T-helper 2 cell treated with Interferon-gamma antibody and Interleukin-4, amounts not matched to agents 5 μg/mL and 100 μg/mL, for 36 hours (primary cell): ENCODE data around the gene KCNJ1.
A peak's percentile ranks its signal among the peaks of the same experiment; 100 is the strongest.

Experiments
- DNase-seq: peaks from one replicate; pipeline ENCODE4 v3.0.0; 2021; ENCODE audit warnings: low spot score
- H3K27ac Mint-ChIP-seq: one replicate; pipeline ENCODE4 v1.8.0; 2021; ENCODE audit warnings: mild to moderate bottlenecking, mixed read lengths
- H3K27me3 Mint-ChIP-seq: one replicate; pipeline ENCODE4 v1.8.0; 2021; ENCODE audit warnings: low read depth, mixed read lengths
- H3K36me3 Mint-ChIP-seq: one replicate; pipeline ENCODE4 v1.8.0; 2021; ENCODE audit warnings: low read depth, mixed read lengths
- H3K4me1 Mint-ChIP-seq: one replicate; pipeline ENCODE4 v1.8.0; 2021; ENCODE audit warnings: low read depth, mixed read lengths
- H3K4me3 Mint-ChIP-seq: one replicate; pipeline ENCODE4 v1.8.0; 2022; ENCODE audit warnings: mild to moderate bottlenecking, moderate library complexity, mixed read lengths
- H3K9me3 Mint-ChIP-seq: one replicate; pipeline ENCODE4 v1.8.0; 2021; ENCODE audit warnings: mixed read lengths

KCNJ1 gene

DNA sequence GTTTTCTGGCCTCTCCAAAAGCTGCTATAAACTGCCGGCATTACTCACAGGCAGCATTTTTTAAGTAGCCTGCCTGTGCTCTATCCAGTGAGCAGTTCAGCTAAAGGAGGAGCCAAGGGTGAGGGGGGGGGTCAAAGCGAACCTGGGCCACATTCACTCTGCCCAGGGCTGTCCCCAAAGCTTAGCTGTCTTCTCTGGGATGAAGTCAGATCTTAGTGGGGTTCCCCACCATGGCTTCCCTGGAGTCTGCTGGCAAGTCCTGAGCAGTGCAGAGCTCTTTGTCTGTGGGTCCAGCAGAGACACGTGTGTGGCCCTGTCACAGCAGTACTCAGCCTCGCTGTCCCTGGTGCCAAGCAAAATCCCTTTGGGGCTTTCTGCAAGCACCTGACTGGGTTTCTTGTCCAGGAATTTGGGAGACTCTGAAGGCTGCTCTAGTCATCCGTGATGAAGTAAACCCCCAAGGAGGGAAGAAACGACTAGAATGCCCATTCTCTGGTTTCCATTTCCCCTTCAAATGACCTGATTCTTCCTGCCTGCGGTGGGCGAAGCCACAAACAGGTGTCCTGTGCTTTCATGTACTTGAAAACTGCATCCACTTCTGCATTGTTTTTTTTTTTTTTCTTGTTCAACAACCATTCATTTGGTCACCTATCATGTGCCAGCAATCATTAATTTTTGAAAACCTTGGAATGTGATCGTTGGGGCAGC, 26.6 kb upstream of the KCNJ1 start:
- no peak overlapping the region for H3K4me3 Mint-ChIP-seq
- H3K27me3 Mint-ChIP-seq: peaks cover 62% of the 10 kb centered on the region
- no peaks in the 10 kb centered on the region for H3K36me3 Mint-ChIP-seq
- peaks cover 3% of the 10 kb centered on the region for H3K4me1 Mint-ChIP-seq
- H3K9me3 Mint-ChIP-seq: no peaks in the 10 kb centered on the region
- no peak for DNase-seq
- H3K27ac Mint-ChIP-seq: no peak overlapping the region

DNA sequence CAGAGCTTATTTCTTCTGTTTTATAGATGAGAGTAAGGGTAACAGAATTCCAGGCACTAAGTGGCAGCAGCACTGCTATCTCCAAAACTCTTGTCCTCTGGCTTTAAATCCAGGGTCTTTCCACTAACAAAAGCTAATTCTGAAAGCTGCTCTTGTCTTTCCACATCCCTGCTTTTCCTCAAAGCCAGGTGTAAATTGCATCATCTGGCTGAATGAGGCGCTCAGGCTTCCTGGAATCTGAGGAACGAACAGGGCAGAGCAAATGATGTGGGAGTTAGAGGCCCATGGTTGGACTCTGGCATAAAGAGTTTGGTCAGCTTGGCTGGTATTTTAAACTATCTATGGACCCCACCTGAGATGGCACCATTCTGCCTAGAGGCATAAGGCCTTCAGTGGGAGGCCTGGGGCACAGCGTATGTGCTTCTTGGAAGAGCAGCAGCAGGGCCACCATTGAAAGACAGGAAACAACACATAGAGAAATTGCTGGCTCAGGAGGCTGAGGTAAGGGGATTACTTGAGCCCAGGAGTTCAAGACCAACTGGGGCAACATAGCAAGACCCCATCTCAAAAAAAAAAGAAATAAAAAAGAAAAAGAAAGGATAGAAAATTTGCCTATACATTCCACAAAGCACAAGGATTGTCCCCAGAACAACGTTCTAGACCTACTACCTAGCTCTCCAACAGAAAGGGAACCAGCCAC, 25.9 kb upstream of the KCNJ1 start:
- DNase-seq: no peak
- no peak overlapping the region for H3K4me3 Mint-ChIP-seq
- peaks cover 62% of the 10 kb centered on the region for H3K27me3 Mint-ChIP-seq
- H3K27ac Mint-ChIP-seq: no peak overlapping the region
- no peaks in the 10 kb centered on the region for H3K36me3 Mint-ChIP-seq
- H3K9me3 Mint-ChIP-seq: no peaks in the 10 kb centered on the region
- peaks cover 3% of the 10 kb centered on the region for H3K4me1 Mint-ChIP-seq

DNA sequence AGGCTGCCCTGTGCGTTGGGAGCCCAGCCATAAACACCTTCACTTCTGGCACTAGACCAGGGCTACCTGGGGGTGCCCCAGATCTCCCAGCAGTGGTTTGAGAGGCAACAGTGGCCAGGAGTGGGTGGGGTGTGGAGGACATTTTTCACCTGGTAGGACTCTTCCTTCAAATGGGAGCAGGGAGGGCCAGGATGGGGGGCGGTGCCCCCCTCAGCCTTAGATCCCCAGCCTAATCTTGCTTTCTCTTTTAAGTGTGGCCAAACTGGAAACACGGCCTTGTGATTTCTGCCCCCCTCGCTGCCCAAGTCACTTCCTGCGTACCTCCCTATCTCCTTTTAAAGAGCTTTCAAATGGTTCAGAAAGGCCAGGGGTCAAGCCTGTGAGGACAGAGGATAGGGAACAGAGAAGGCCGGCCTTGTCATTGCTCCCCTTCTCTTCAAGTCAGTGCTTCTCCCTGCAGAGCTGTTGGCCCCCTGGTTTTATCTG, 24.9 kb upstream of the KCNJ1 start:
- Mint-ChIP-seq H3K36me3 (no peaks in the 10 kb centered on the region), H3K27me3 (peaks cover 63% of the 10 kb centered on the region), H3K4me3 (no peak overlapping the region), H3K9me3 (no peaks in the 10 kb centered on the region), H3K4me1 (peaks cover 3% of the 10 kb centered on the region), H3K27ac (no peak overlapping the region)
- no peak for DNase-seq

DNA sequence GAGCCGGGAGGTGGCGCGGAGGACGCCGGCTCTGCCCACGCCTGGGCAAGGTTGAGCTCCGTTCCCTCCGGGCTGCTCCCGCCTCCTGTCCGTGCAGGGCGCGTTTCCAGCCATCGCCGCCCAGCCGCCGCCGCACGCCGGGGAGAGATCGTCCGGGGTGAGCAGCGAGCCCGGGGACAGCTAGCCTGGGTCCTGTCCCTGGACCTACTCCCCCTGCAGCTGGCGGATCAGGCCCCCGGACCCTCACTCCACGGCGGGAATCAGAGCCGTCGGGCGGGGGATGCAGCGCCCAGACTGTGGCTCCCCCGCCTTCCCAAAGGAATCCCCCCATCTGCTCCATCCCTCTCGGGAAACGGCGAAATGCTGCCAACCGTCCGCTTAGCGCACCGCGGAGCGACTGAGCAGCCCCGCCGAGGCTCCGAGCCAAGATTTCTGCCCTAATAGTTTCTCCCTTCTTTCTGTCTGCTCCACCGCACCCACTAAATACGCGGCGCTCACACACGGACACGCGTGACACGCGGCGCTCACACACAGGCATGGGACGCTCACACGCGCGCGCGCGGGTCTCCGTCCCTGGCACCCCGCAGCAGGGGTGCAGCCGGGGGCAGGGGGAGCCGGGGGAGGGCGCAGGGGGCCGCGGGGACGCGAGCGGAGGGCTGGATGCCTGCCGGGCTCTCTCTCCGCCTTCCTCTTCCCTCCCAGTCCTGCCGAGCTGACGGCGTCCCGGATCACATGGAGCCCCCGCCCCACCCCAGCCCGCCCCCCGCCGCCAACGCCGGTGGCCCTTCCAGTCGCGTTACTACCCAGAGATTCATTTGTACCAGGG, 23.7 kb upstream of the KCNJ1 start, which contains the start of gene KCNJ5:
KCNJ5 (plus strand) TSS at position 814 of the 826 bp plus-strand sequence. CDS start 19,918 bp downstream, outside the sequence.
- Mint-ChIP-seq H3K27me3 (peaks cover 69% of the 10 kb centered on the region), H3K27ac (no peak within 1 kb of the TSS), H3K36me3 (no peaks in the 10 kb centered on the region), H3K4me3 (peak within 1 kb of the TSS; percentile 53), H3K9me3 (no peaks in the 10 kb centered on the region), H3K4me1 (peaks cover 8% of the 10 kb centered on the region)
- no peak for DNase-seq

DNA sequence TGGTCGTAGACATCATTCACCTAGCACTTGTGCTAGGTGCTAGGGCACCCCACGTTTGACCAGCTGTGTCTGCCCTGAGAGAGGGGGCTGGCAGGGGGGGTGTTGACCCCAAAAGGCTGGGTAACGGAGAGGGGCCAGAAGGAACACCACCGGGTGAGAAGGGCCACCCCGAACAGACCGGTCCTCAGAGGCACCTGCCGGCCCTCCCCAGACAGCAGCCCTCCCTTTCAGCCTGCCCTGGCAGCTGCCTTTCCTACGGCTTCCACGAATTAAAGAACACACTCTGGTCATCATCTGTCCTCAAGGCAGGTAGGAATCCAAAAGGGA, 23.1 kb upstream of the KCNJ1 start:
- Mint-ChIP-seq H3K27me3 (peaks cover 72% of the 10 kb centered on the region), H3K9me3 (no peaks in the 10 kb centered on the region), H3K36me3 (no peaks in the 10 kb centered on the region), H3K27ac (no peak overlapping the region), H3K4me3 (no peak overlapping the region), H3K4me1 (peaks cover 8% of the 10 kb centered on the region)
- DNase-seq: no peak

DNA sequence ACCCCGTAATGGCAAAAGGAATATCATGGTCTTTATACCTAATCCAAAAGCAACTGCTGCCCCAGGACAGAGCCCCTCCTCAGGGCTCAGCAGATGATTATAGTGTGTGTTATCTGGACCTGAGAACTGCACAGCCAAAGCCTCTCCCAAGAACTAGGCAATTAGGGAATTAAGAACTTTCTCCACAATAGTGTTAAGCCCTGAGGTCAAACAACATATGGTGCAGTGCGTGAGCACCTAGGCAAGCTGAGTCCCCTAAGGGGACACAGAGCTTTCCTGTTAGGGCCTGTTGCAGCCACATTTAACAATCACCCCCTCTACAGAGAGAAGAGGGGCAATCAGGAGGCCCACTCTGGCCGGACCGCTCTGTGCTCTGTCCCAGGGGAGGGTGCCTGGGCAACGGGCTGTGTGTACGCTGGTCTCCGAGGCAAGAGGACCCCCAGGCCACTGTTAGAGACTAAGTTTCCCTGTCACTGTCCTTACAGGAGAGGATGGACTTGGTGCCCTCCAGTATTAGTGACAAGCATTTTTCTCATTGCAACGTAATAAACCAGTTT, 22.6 kb upstream of the KCNJ1 start:
- no peak overlapping the region for H3K4me3 Mint-ChIP-seq
- no peak for DNase-seq
- no peaks in the 10 kb centered on the region for H3K9me3 Mint-ChIP-seq
- H3K36me3 Mint-ChIP-seq: no peaks in the 10 kb centered on the region
- H3K27ac Mint-ChIP-seq: no peak overlapping the region
- H3K27me3 Mint-ChIP-seq: peaks cover 74% of the 10 kb centered on the region
- peaks cover 8% of the 10 kb centered on the region for H3K4me1 Mint-ChIP-seq

DNA sequence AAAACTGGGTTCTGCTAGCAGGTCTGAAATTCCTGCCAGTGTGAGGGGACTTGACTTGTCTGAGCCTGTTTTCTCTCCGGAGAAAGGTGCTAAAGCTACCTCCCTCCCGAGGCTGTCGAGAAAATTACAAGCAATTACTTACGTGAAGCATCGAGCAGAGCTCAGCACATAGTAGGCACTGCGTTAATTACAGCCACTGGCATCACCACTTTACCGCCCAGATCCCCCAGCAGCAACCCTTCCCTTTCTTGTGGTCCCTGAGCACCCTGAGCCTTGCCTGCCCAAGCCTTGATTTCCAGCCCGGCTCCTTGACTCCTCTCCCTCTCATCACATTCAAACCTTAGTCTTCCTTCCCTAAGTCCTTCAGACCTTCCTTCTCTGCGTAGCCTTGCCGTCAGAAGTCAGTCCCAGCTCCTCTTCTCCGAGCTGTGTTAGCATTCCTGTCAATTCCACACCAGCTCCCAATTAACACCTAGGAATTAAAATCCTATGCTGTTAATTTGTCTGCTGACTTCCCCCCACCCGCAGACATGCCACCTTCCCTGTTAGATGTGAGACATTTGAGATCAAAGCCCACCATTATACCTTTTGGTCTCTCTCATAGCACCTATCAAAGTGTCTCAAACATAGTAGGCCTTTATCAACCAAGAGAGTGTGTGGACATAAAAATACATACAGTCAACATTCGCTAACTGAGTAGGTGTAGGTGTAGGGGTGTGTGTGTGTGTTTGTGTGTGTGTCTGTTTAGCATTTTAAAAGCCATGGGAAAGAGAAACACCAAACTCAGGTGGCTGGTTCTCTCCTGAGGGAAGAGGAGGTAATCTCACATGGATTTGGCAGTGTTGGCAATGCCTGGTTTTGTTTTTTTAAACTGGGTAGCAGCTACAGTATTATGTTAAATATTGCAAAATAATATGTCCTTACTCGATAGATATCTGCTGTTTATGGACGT, 21.2 kb upstream of the KCNJ1 start:
- Mint-ChIP-seq H3K36me3 (no peaks in the 10 kb centered on the region), H3K27me3 (peaks cover 68% of the 10 kb centered on the region), H3K27ac (no peak overlapping the region), H3K4me3 (no peak overlapping the region), H3K4me1 (peaks cover 5% of the 10 kb centered on the region), H3K9me3 (no peaks in the 10 kb centered on the region)
- no peak for DNase-seq

DNA sequence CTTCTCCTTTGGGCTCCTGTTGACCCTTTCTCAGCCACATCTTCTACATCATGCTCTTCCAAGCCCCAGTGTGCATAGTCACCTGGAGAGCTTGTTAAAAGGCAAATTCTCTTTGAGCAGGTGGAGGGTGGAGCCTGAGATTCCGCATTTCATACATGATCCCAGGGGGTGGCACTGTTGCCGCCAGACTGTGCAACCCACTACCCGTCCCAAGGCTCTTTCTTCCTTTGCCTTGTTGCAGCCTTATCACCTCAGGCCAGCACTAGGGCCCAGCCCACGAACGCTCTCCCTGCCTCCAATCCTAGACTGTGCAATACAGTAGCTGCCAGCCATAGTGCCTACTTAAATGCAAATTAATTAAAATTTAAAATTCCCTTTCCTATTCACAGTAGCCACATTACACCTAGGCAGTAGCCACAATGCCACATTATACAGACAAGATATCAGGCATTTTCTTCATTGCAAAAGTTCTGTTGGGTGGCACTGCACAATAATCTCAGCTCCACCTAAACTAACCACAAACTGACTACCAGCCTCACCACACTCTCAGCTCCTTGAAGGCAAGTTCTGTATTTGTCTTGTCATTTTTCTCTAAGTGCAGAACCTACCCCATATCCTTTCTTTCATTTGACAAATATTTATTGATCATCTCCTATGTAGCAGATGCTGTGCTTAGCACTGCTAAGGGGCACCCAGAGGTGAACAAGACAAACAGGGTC, 19.5 kb upstream of the KCNJ1 start:
- no peak for DNase-seq
- peaks cover 67% of the 10 kb centered on the region for H3K27me3 Mint-ChIP-seq
- H3K4me3 Mint-ChIP-seq: no peak overlapping the region
- H3K9me3 Mint-ChIP-seq: no peaks in the 10 kb centered on the region
- H3K27ac Mint-ChIP-seq: no peak overlapping the region
- H3K4me1 Mint-ChIP-seq: peaks cover 5% of the 10 kb centered on the region
- no peaks in the 10 kb centered on the region for H3K36me3 Mint-ChIP-seq

DNA sequence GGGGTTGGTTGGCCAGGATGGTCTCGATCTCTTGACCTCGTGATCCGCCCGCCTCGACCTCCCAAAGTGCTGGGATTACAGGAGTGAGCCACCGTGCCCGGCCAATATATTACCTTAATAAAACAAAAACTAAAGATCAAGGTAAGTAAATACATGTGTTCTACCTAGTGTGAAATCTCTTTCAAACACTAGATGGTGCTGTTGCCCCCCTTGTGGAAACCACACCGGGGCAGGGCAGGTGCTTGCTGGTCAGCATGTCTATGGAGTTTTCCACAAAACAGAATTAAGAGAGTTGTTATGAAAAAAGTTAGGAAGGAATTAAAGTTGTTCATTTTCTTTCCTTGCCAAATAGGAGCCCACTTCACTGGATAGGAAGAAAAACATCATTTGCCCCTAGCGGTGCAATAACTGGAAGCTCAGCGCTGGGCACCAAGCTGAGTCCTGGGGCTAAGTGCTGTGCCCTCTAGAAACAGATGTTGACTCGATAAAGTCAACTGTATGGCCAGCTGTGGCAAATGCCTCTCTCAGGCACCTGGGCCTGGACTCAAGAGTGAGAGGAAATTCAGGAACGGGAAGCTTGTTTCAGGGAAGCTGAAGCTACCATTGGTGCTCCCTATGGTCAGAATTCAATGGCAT, 17.7 kb upstream of the KCNJ1 start:
- peaks cover 5% of the 10 kb centered on the region for H3K4me1 Mint-ChIP-seq
- DNase-seq: peak; percentile 45
- H3K27ac Mint-ChIP-seq: no peak overlapping the region

DNA sequence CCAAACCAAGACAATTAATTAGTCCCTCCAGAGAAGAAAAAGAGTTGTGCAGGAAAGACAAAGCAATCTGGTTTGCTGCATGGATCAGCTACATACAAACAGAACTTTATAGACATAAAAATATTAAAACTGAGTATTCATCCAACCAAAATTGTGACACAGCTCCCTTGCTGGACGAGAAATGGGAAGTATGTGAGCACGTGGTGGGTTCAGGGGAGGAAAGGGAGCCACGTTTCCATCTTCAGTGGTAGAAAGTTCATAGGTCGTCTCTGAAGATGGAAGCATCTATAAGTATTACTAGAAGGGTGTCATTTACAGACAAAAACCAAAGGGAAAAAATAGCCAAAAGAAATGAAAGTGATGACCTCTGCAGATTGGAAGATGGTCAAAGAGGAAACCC, 17.0 kb upstream of the KCNJ1 start:
- Mint-ChIP-seq H3K36me3 (no peaks in the 10 kb centered on the region), H3K27me3 (peaks cover 49% of the 10 kb centered on the region), H3K4me1 (peaks cover 5% of the 10 kb centered on the region), H3K27ac (no peak overlapping the region), H3K9me3 (no peaks in the 10 kb centered on the region), H3K4me3 (no peak overlapping the region)
- DNase-seq: no peak

More for the DNA sequence above, 17.7 kb upstream of the KCNJ1 start:
- Mint-ChIP-seq H3K27me3 (peaks cover 57% of the 10 kb centered on the region), H3K36me3 (no peaks in the 10 kb centered on the region), H3K9me3 (no peaks in the 10 kb centered on the region), H3K4me3 (no peak overlapping the region)

DNA sequence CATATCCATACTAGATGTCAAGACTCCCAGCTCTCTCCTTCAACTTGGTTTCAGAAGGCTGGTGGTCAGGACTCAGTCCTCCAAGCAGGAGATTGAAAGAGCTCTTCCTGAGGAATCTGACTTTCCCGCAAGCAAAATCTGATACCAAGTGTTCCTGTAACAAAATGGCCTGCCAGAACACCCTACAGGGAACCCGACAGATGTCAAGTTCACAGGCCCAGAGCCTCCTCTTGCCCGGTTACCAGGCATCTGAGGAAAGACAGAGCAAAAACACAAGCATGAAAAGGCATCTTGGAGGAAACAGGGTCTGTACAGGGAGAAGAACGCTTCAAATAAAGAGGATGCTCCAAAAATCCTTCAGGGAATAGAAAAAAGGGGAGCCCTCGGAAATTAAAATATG, 15.4 kb upstream of the KCNJ1 start:
- Mint-ChIP-seq H3K27ac (no peak overlapping the region), H3K4me3 (no peak overlapping the region), H3K9me3 (no peaks in the 10 kb centered on the region), H3K36me3 (no peaks in the 10 kb centered on the region), H3K4me1 (peaks cover 5% of the 10 kb centered on the region), H3K27me3 (peaks cover 41% of the 10 kb centered on the region)
- DNase-seq: no peak

DNA sequence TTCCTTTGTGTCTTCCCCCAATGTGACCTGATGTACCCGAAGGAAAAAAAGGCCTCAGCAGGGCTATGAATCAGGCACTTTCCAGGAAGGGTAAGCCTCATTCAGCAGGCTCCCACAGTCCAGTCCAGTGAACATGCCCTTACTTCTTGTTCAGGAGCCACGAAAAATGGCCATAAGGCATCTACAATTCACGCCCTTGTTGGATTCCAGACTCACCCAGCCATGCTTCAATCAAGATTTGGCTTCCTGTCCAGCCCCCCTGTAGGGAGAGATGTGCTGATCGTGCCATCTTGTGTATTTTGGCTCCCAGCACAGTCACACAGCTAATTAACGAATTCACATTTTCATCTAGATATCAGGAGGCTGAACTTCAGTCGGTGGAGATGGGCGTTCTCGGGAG, 14.1 kb upstream of the KCNJ1 start:
- no peaks in the 10 kb centered on the region for H3K4me1 Mint-ChIP-seq
- DNase-seq: no peak
- peaks cover 35% of the 10 kb centered on the region for H3K27me3 Mint-ChIP-seq
- H3K9me3 Mint-ChIP-seq: no peaks in the 10 kb centered on the region
- H3K36me3 Mint-ChIP-seq: no peaks in the 10 kb centered on the region
- H3K4me3 Mint-ChIP-seq: no peak overlapping the region
- H3K27ac Mint-ChIP-seq: no peak overlapping the region
